ENCODE data around the gene DHRS12. TPM values are rescaled to one million over a fixed set of nuclear protein-coding genes. Genes with fewer than 3 reads are reported as not detected.
A peak's percentile ranks its signal among the peaks of the same experiment; 100 is the strongest.

DHRS12 gene
- total RNA-seq, 2 donors from 2014 or later = 2.2 to 3.5 TPM

GRCh38 chr13:51796546-51796945 lies 7.4 kb downstream of the DHRS12 start:
- peaks cover 0 to 2% of the 10 kb centered on the region in 2 donors for H3K27me3 Mint-ChIP-seq
- ATAC-seq (no peak), DNase-seq (ENCODE audit: low spot score) (no peak)
- H3K36me3 Mint-ChIP-seq = no peaks in the 10 kb centered on the region
- no peak overlapping the region for H3K4me3 Mint-ChIP-seq
- no peak overlapping the region for H3K27ac Mint-ChIP-seq
- H3K4me1 Mint-ChIP-seq (ENCODE audit: low read depth in 2 of 2) = peaks cover 9 to 11% of the 10 kb centered on the region in 2 donors
- H3K9me3 Mint-ChIP-seq = no peaks in the 10 kb centered on the region

DNA sequence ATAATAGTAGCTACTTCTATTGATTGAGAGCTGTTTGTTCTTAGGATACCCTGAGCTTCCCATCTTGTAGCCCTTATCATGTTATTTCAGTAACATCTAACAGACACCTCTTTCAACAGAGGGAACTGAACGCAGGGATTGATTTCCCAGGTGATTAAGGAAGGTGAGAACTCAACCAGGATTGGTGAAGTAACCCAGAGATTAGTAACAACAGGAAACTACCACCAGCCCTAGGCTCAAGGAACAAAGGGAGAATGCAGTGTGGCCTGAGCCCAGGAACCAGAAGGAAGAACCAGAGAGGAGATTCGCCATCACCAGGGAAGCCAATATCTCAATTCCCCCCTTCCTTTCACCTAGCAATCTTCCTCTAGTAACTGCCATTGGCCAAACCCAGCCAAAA lies 8.5 kb downstream of the DHRS12 start:
- Mint-ChIP-seq H3K27ac (no peak overlapping the region), H3K9me3 (no peaks in the 10 kb centered on the region), H3K36me3 (no peaks in the 10 kb centered on the region), H3K4me3 (no peak overlapping the region), H3K27me3 (peaks cover 0 to 2% of the 10 kb centered on the region in 2 donors), H3K4me1 (ENCODE audit: low read depth in 2 of 2) (peaks cover 9 to 10% of the 10 kb centered on the region in 2 donors)
- DNase-seq (ENCODE audit: low spot score) (no peak), ATAC-seq (no peak)

DNA sequence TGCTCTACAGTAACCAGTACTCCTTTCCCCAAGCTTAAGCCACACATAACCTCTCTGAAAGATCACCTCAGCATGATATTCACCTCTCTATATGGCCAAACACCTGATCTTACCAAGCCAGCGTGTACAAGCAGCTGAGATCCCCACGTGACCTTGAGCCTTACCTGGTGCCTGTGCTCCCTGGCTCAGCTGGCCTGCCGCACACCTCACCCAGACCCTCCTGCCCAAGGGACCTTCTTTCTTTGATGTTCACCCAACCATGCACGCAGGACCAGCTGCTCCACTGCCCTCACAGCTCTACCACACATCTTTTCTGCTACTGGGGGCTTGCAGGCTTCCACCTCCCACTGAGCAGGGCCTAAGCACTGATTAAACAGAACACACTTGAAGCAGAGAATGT lies 9.0 kb downstream of the DHRS12 start:
- H3K9me3 Mint-ChIP-seq = no peaks in the 10 kb centered on the region
- H3K27ac Mint-ChIP-seq = no peak overlapping the region
- no peak for DNase-seq (ENCODE audit: low spot score)
- H3K36me3 Mint-ChIP-seq = no peaks in the 10 kb centered on the region
- peaks cover 0 to 2% of the 10 kb centered on the region in 2 donors for H3K27me3 Mint-ChIP-seq
- H3K4me1 Mint-ChIP-seq (ENCODE audit: low read depth in 2 of 2) = peaks cover 9 to 10% of the 10 kb centered on the region in 2 donors
- H3K4me3 Mint-ChIP-seq = no peak overlapping the region
- no peak for ATAC-seq

- Mint-ChIP-seq H3K4me3 (no peak overlapping the region), H3K9me3 (no peaks in the 10 kb centered on the region), H3K36me3 (no peaks in the 10 kb centered on the region), H3K27ac (peak overlapping the region; percentile 37 to 61), H3K27me3 (no peaks in the 10 kb centered on the region), H3K4me1 (ENCODE audit: low read depth in 2 of 2) (peaks cover 9 to 10% of the 10 kb centered on the region in 2 donors)
- no peak for DNase-seq (ENCODE audit: low spot score)
- ATAC-seq = peak; percentile 61 to 75
These were observed 10.2 kb downstream of the DHRS12 start for GRCh38 chr13:51793570-51794271.

GRCh38 chr13:51786425-51787265 lies 17.3 kb downstream of the DHRS12 start:
- Mint-ChIP-seq H3K4me3 (no peak overlapping the region), H3K4me1 (ENCODE audit: low read depth in 2 of 2) (peaks cover 0 to under 1% of the 10 kb centered on the region in 2 donors), H3K9me3 (no peaks in the 10 kb centered on the region), H3K27ac (no peak overlapping the region), H3K27me3 (no peaks in the 10 kb centered on the region), H3K36me3 (no peaks in the 10 kb centered on the region)
- ATAC-seq (no peak), DNase-seq (ENCODE audit: low spot score) (no peak)

- Mint-ChIP-seq H3K9me3 (no peaks in the 10 kb centered on the region), H3K36me3 (no peaks in the 10 kb centered on the region), H3K4me3 (no peak overlapping the region), H3K27me3 (no peaks in the 10 kb centered on the region), H3K27ac (no peak overlapping the region), H3K4me1 (ENCODE audit: low read depth in 2 of 2) (peaks cover 0 to 3% of the 10 kb centered on the region in 2 donors)
- no peak for DNase-seq (ENCODE audit: low spot score)
- peak in 1 of 2 donors; percentile 9 for ATAC-seq
These were observed 18.1 kb downstream of the DHRS12 start for GRCh38 chr13:51785712-51786424.

- ATAC-seq = no peak
- no peak overlapping the region for H3K27ac Mint-ChIP-seq
These were observed 19.9 kb downstream of the DHRS12 start for GRCh38 chr13:51784097-51784496.

GRCh38 chr13:51783428-51784094 lies 20.4 kb downstream of the DHRS12 start:
- H3K27ac Mint-ChIP-seq = no peak overlapping the region
- ATAC-seq = no peak
- no peak overlapping the region for H3K4me3 Mint-ChIP-seq
- no peak for DNase-seq (ENCODE audit: low spot score)
- H3K9me3 Mint-ChIP-seq = no peaks in the 10 kb centered on the region
- H3K4me1 Mint-ChIP-seq (ENCODE audit: low read depth in 2 of 2) = peaks cover 0 to 5% of the 10 kb centered on the region in 2 donors
- no peaks in the 10 kb centered on the region for H3K36me3 Mint-ChIP-seq
- H3K27me3 Mint-ChIP-seq = no peaks in the 10 kb centered on the region

More at GRCh38 chr13:51784097-51784496, 19.9 kb downstream of the DHRS12 start:
- no peak for DNase-seq (ENCODE audit: low spot score)
- H3K4me1 Mint-ChIP-seq (ENCODE audit: low read depth in 2 of 2) = peaks cover 0 to 5% of the 10 kb centered on the region in 2 donors
- H3K27me3 Mint-ChIP-seq = no peaks in the 10 kb centered on the region
- H3K4me3 Mint-ChIP-seq = no peak overlapping the region
- H3K9me3 Mint-ChIP-seq = no peaks in the 10 kb centered on the region
- H3K36me3 Mint-ChIP-seq = no peaks in the 10 kb centered on the region

GRCh38 chr13:51782026-51782710 lies 21.8 kb downstream of the DHRS12 start:
- Mint-ChIP-seq H3K4me1 (ENCODE audit: low read depth in 2 of 2) (peaks cover 0 to 5% of the 10 kb centered on the region in 2 donors), H3K27me3 (no peaks in the 10 kb centered on the region), H3K27ac (no peak overlapping the region), H3K9me3 (no peaks in the 10 kb centered on the region), H3K36me3 (no peaks in the 10 kb centered on the region), H3K4me3 (no peak overlapping the region)
- ATAC-seq (peak in 1 of 2 donors; percentile 15), DNase-seq (ENCODE audit: low spot score) (no peak)

GRCh38 chr13:51781246-51782022 lies 22.5 kb downstream of the DHRS12 start:
- no peak overlapping the region for H3K27ac Mint-ChIP-seq
- H3K4me3 Mint-ChIP-seq = no peak overlapping the region
- DNase-seq (ENCODE audit: low spot score) = no peak
- peak in 1 of 2 donors; percentile 45 for ATAC-seq
- H3K9me3 Mint-ChIP-seq = no peaks in the 10 kb centered on the region
- no peaks in the 10 kb centered on the region for H3K36me3 Mint-ChIP-seq
- no peaks in the 10 kb centered on the region for H3K27me3 Mint-ChIP-seq
- H3K4me1 Mint-ChIP-seq (ENCODE audit: low read depth in 2 of 2) = peaks cover 0 to 5% of the 10 kb centered on the region in 2 donors

DNA sequence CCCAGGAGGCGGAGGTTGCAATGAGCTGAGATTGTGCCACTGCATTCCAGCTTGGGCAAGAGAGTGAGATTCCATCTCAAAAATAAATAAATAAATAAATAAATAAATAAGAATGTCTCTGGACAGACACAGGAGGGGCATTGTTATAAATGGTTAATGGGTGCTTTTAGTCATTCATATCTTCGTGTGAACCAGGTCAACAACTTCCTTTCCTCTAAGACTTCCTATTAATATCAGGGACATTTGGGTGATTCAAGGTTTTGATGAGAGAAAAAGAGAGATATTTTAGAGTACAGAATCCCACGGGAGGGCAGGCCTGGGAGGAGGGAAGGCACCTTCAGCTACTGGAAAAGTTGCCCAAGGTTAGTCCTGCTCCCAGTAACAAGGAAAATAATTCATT lies 23.9 kb downstream of the DHRS12 start:
- DNase-seq (ENCODE audit: low spot score) (no peak), ATAC-seq (no peak)
- Mint-ChIP-seq H3K9me3 (no peaks in the 10 kb centered on the region), H3K4me1 (ENCODE audit: low read depth in 2 of 2) (peaks cover 0 to 5% of the 10 kb centered on the region in 2 donors), H3K4me3 (no peak overlapping the region), H3K36me3 (no peaks in the 10 kb centered on the region), H3K27me3 (no peaks in the 10 kb centered on the region), H3K27ac (no peak overlapping the region)

DNA sequence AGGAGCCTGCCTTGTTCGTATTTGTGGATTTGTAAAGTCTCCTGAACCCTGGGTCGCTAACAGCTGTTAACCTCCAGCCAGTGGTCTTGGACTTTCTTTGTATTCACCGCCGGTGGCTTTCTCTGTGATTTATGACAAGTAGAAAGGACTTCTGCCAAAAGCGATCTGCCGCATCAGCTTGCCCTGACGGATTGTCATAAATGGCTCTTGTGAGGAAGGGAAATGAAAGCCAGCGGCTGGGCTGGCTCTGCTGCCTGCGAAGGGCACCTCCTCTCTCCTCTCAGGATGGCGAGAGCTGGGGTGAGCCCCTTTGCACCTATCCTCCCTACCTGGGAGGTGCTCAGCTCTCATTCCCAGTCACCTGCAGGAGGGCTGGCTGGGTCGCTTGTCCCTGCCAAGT lies 25.6 kb downstream of the DHRS12 start:
- Mint-ChIP-seq H3K36me3 (no peaks in the 10 kb centered on the region), H3K4me3 (no peak overlapping the region), H3K9me3 (no peaks in the 10 kb centered on the region), H3K4me1 (ENCODE audit: low read depth in 2 of 2) (peaks cover 0 to 5% of the 10 kb centered on the region in 2 donors), H3K27ac (no peak overlapping the region), H3K27me3 (no peaks in the 10 kb centered on the region)
- no peak for DNase-seq (ENCODE audit: low spot score)
- ATAC-seq = no peak
